Cardiac muscle cell (in vitro differentiated cells and primary cell): ENCODE measurements around the gene SPDL1. TPM values are rescaled to one million over a fixed set of nuclear protein-coding genes. Genes with fewer than 3 reads are reported as not detected.
A peak's percentile ranks its signal among the peaks of the same experiment; 100 is the strongest.

Experiments used
- DNase-seq, 2 donors: peaks; one replicate each; pipeline versions ENCODE4 v3.0.0 to v3.0.0-alpha.2; 2010 to 2017; ENCODE audit warnings: low read depth in 1 of 2, low spot score in 1 of 2
- H3K27ac ChIP-seq: fragments of 200-600 bp; sonication (generic); 2 replicates; pipeline ENCODE4 v1.5.1; 2016
- H3K27me3 ChIP-seq: fragments of 200-600 bp; sonication (generic); 2 replicates; pipeline ENCODE4 v1.6.0; 2016; ENCODE audit warnings: control low read depth
- H3K36me3 ChIP-seq: fragments of 200-600 bp; sonication (generic); 2 replicates; pipeline ENCODE4 v1.5.1; 2016; ENCODE audit warnings: control low read depth
- H3K4me1 ChIP-seq: fragments of 200-600 bp; sonication (generic); 2 replicates; pipeline ENCODE4 v1.8.1; 2017; ENCODE audit warnings: low read depth, mild to moderate bottlenecking, mixed run types
- H3K4me3 ChIP-seq: fragments of 200-600 bp; sonication (generic); 2 replicates; pipeline ENCODE4 v1.5.1; 2016; ENCODE audit warnings: mild to moderate bottlenecking
- H3K9me3 ChIP-seq: fragments of 200-600 bp; sonication (generic); 2 replicates; pipeline ENCODE4 v1.5.1; 2017; ENCODE audit warnings: low read depth, mild to moderate bottlenecking, control low read depth
- CTCF ChIP-seq: IDR thresholded peaks from 2 replicates; pipeline ENCODE4 v1.5.1; 2012; ENCODE audit warnings: low read depth, mild to moderate bottlenecking, low read length
- polyA plus RNA-seq: library from polyadenylated mRNA; unstranded; fragments of >200 nt; fragmentation: Nextera tagmentation; extraction: Ambion mirVana; gene quantifications from 2 replicates; pipeline ENCODE4 v1.2.1, GENCODE V29; 2016
- total RNA-seq: library from RNA; depleted of rRNA; stranded (reverse); fragments of >200 nt; gene quantifications from 2 replicates; pipeline ENCODE4 v1.2.3, GENCODE V29; 2016

The SPDL1 gene
- total and polyA plus RNA-seq, 2 experiments from 2014 or later = 29.0 to 37.5 TPM

GRCh38 chr5:169650701-169651331, 67.2 kb downstream of the SPDL1 start:
- TF ChIP-seq CTCF = no peak
- Histone ChIP-seq H3K36me3 (no peaks in the 10 kb centered on the region), H3K27ac (no peak overlapping the region), H3K4me3 (no peak overlapping the region), H3K9me3 (no peaks in the 10 kb centered on the region), H3K27me3 (no peaks in the 10 kb centered on the region), H3K4me1 (no peaks in the 10 kb centered on the region)
- DNase-seq = peak in 1 of 2 donors; percentile 76

GRCh38 chr5:169651526-169651925, 68.0 kb downstream of the SPDL1 start:
- no peaks in the 10 kb centered on the region for H3K36me3 ChIP-seq
- no peak overlapping the region for H3K4me3 ChIP-seq
- no peaks in the 10 kb centered on the region for H3K27me3 ChIP-seq
- H3K27ac ChIP-seq = no peak overlapping the region
- peak in 1 of 2 donors; percentile 70 for DNase-seq
- TF ChIP-seq CTCF = no peak
- no peaks in the 10 kb centered on the region for H3K9me3 ChIP-seq
- no peaks in the 10 kb centered on the region for H3K4me1 ChIP-seq

- no peak overlapping the region for H3K4me3 ChIP-seq
- DNase-seq = no peak
- no peak for TF ChIP-seq CTCF
- no peaks in the 10 kb centered on the region for H3K9me3 ChIP-seq
- no peak overlapping the region for H3K27ac ChIP-seq
- no peaks in the 10 kb centered on the region for H3K27me3 ChIP-seq
- H3K36me3 ChIP-seq = no peaks in the 10 kb centered on the region
- H3K4me1 ChIP-seq = no peaks in the 10 kb centered on the region
Observed at GRCh38 chr5:169652057-169652456, 68.5 kb downstream of the SPDL1 start.

GRCh38 chr5:169653091-169653490, 69.5 kb downstream of the SPDL1 start:
- H3K27ac ChIP-seq = no peak overlapping the region
- TF ChIP-seq CTCF = no peak

More at GRCh38 chr5:169653091-169653490, 69.5 kb downstream of the SPDL1 start:
- Histone ChIP-seq H3K9me3 (no peaks in the 10 kb centered on the region), H3K36me3 (no peaks in the 10 kb centered on the region), H3K4me1 (no peaks in the 10 kb centered on the region), H3K4me3 (no peak overlapping the region), H3K27me3 (no peaks in the 10 kb centered on the region)
- DNase-seq = no peak

Other genes with a start within 250 kb of the SPDL1 start
- gene DOCK2, start 53.5 kb downstream of the SPDL1 start, total RNA-seq = 3.3 and 4.7 TPM in 2 replicates
- gene DOCK2, start 53.5 kb downstream of the SPDL1 start, polyA plus RNA-seq = 1.4 and 6.5 TPM in 2 replicates